NB4 (cell line): Measurements from ENCODE around the gene IL11.
"Not testable (repeated sequence)": the region's sequence is repeated elsewhere in the genome, so short reads cannot be mapped to it uniquely, and the experiment has no call there.

Experiments used
- DNase-seq: peaks from one replicate; pipeline ENCODE4 v3.0.0; 2010; ENCODE audit warnings: low read depth
- H3K4me3 ChIP-seq: one replicate; pipeline ENCODE4 v1.5.1; 2011; ENCODE audit warnings: mild to moderate bottlenecking, low read depth, low read length, moderate library complexity
- MYC ChIP-seq: IDR thresholded peaks from 2 replicates; pipeline ENCODE4 v1.6.1; 2011; ENCODE audit warnings: low read depth, low read length
- POLR2A ChIP-seq: IDR thresholded peaks from 2 replicates; pipeline ENCODE4 v1.6.1; 2011; ENCODE audit warnings: mild to moderate bottlenecking; ENCODE audit not compliant: insufficient read length; ENCODE audit errors: extremely low read depth
- TF ChIP-seq, protein P1 (sequence below): IDR thresholded peaks from 2 replicates; pipeline ENCODE4 v1.6.1; 2011; ENCODE audit warnings: low read depth, low read length
- TF ChIP-seq, protein P2 (sequence below): IDR thresholded peaks from one replicate; pipeline ENCODE4 v1.5.1; 2012; ENCODE audit warnings: low read depth, low read length

The IL11 gene

DNA sequence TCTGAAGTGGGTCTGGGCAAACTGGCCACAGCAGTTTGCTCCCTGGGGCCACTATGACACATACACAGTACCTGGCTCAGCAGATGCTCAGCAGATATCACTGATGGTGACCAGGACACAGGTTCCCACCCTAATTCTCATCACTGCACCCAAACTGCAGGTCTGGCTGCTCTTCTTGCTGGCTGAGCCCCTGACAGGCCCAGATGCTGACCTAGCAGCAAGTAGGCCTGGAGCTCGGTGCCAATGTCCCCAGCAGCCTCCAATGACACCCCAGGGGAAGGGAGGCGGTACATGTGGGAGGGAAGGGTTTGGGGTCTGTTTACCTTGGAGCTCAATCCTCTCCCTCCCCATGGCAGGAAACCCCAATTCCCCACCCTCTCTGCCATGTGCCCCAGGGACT, 32.2 kb upstream of the IL11 start:
- no peak overlapping the region for H3K4me3 ChIP-seq
- DNase-seq, result no peak
- TF ChIP-seq, protein P1, sequence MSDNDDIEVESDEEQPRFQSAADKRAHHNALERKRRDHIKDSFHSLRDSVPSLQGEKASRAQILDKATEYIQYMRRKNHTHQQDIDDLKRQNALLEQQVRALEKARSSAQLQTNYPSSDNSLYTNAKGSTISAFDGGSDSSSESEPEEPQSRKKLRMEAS, result no peak
- TF ChIP-seq MYC (no peak), POLR2A (no peak)
- TF ChIP-seq, protein P2, sequence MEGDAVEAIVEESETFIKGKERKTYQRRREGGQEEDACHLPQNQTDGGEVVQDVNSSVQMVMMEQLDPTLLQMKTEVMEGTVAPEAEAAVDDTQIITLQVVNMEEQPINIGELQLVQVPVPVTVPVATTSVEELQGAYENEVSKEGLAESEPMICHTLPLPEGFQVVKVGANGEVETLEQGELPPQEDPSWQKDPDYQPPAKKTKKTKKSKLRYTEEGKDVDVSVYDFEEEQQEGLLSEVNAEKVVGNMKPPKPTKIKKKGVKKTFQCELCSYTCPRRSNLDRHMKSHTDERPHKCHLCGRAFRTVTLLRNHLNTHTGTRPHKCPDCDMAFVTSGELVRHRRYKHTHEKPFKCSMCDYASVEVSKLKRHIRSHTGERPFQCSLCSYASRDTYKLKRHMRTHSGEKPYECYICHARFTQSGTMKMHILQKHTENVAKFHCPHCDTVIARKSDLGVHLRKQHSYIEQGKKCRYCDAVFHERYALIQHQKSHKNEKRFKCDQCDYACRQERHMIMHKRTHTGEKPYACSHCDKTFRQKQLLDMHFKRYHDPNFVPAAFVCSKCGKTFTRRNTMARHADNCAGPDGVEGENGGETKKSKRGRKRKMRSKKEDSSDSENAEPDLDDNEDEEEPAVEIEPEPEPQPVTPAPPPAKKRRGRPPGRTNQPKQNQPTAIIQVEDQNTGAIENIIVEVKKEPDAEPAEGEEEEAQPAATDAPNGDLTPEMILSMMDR, result no peak

DNA sequence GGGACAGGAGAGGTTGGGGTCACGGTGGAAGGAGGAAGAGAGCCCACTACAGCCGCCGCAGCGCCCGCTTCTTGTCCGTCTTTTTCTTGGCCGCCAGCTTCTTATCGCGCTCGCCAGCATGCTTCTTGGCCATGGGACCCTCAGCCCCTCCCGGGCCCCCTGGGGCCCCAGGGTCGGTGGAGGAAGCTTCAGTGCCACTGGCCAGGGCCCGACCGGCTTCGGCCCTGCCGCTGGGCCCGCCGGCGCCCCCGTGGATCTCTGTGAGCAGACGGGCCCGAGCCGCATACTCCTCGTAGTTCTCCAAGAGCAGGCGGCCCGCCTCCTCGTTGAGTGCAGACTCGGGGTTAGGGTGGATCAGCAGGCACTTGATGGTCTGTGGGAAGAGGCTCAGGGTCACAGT, 31.1 kb upstream of the IL11 start:
- not testable (repeated sequence) for H3K4me3 ChIP-seq, DNase-seq

DNA sequence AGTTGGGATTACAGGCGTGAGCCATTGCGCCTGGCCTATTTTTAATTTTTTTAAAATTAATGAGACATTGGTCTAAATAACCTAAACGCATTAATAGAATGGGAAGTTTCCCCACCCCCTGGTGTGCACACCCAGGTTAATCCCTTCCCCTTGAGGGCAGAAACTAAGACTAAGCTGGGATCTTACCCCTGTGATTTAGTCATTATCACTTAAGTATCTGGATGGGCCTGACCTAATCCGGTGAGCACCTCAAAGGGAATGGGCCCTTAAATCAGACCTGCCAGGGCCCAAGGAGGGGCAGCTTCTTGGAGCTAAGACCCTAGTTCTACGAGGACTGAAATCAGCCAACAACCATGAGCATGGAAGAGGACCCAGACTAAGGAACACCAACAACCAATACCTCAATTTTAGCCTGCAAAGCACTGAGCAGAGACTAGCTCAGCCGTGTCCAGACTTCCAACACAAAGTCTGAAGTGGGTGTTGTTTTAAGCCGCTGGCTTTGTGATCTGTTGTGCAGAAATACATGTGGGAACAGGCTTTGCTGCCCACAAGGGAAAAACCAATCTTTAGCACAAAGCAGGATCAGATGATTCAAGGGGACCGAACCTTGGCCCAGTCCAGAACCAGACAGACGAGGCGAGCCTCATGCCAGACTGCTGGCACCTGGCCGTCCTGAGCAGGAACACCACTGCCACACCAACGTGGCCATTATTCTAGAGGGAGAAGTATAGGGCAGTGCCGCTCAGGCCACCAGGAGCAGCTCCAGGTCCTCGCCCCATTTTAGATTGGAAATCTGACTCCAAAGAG, 30.2 kb upstream of the IL11 start:
- TF ChIP-seq POLR2A, result no peak
- TF ChIP-seq, protein P2, result no peak
- TF ChIP-seq, protein P1, result no peak
- no peak for TF ChIP-seq MYC
- H3K4me3 ChIP-seq, result no peak overlapping the region
- no peak for DNase-seq

DNA sequence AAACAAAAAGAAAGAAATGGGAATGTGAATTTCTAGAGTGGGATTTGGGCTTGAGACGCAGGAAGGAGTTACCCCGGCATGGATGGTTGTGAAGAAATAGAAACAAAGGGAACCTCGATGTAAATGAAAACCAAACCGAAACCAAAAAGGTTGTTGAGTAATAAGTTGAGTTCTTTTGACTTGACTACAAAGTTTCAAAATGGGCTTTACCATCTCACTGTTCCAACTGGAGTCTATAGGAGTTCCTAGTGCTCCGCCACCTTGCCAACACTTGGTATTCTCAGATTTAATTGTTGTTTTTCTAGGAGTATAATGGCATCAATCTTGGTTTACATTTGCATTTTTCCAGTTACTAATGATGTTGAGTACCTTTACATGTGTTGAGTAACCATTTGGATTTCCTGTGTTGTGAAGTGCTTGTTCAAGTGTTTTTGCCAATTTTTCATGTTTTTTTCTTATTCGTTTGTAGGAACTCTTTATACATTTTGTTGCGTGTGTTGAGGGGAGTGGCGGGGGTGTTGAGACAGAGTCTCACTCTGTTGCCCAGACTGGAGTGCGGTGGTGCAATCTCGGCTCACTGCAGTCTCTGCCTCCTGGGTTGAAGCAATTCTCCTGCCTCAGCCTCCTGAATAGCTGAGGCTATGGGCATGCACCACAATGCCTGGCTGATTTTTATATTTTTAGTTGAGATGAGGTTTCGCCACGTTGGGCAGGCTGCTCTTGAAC, 28.1 kb upstream of the IL11 start:
- no peak overlapping the region for H3K4me3 ChIP-seq
- TF ChIP-seq MYC (no peak), POLR2A (no peak)
- TF ChIP-seq, protein P2, result no peak
- TF ChIP-seq, protein P1, result no peak
- no peak for DNase-seq

DNA sequence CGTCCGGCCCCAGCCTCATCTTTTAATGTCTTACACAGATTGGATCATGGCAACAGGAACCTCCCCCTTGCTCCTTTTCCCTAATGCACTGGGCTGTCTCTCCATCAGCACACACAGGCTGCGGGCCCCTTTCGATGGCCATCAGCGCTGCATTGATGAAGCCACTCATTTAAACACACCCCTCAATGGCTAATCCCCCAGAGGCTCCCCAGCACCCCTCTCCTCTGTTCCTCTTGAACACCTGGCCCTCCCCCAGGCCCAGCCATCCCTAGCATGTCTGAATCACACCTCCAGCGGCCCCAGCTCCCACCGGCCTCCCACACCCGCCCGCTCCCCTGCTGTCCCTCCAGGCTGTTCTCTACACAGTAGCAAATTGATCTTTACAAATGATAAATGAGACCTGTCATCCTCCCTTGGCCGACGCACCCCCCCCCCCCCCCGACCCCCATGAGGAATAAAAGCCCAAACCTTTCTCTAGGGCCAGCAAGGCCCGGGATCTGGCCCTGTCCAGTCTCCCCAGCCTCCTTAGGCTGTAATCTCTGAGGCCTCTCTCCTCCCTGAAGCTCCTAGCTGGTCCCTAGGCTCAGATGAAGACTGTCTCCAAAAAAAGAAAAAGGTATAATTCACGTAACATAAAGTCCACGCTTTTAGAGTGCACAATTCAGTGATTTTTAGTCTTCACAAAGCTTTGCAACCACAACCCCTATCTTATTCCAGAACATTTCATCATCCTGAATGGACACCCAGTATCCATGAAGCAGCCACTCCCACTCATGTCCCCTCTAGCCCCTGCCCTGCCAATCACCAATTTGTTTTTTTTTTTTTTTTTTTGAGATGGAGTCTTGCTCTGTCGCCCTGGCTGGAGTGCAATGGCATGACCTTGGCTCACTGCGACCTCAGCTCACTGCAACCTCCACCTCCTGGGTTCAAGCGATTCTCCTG, 22.8 kb upstream of the IL11 start:
- no peak overlapping the region for H3K4me3 ChIP-seq
- TF ChIP-seq, protein P2, result no peak
- TF ChIP-seq MYC (no peak), POLR2A (no peak)
- TF ChIP-seq, protein P1, result no peak

More for the DNA sequence above, 22.8 kb upstream of the IL11 start:
- no peak for DNase-seq
